ENCODE results near the gene GCSAML.

The GCSAML gene

DNA sequence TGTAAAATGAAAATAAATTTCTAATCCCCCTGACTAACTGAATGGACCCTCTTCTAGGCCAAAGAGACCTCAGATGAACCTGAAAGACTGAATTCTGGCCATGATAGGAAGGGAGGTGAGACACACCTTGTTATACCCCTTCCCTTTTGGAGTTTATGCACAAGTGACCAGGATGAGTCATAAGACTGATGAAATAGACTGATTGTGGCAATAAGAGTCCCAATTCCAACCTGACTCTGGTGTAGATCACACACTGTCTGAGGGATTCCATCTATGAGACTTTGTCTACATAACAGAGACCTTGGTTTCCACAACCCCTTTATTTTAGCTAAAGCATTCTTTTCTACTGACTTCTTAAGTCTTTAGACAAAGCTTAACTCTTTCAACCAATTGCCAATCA, 25.7 kb downstream of the GCSAML start:
- DNase-seq (ENCODE audit: low spot score): no peak

DNA sequence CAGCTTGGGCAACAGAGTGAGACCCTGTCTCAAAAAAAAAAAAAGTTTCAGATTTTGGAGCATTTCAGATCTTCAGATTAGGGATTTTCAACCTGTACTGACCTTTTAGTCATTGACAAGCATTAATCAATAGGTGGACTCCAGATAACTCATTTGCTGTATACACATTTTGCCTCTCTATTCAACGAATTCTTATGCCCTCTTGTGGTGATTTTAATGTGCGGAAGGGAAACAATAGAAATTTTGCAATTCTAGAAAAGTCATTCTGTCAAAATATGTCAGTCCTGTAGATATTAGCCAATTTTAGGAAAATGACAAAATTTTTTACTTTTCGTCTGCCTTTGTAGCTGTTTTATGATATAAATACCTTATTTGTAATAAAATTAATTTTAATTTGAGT, 27.6 kb downstream of the GCSAML start:
- DNase-seq (ENCODE audit: low spot score): peak; percentile 17

DNA sequence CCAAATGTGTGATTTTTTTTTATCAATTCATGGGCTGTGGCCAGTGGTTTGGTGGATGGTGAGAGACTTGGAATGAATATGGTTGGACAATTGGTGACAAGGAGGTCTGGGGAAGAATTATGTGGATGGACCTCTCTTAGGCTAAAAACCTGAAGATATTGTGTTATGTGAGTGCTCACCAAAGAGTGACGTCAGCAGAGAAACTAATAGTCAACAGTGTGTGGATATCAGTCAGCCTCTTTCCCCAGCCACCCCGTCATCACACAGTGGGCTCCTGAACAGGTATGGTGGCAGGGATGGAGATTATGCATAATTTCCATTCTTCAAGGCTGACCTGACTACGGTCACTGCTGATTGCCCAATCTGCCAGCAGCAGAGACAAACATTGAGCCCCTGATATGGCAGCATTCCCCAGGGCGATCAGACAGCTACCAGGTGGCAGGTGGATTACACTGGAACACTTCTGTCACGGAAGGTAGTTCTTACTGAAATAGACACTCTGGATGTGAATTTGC, 30.1 kb downstream of the GCSAML start:
- no peak for DNase-seq (ENCODE audit: low spot score)

DNA sequence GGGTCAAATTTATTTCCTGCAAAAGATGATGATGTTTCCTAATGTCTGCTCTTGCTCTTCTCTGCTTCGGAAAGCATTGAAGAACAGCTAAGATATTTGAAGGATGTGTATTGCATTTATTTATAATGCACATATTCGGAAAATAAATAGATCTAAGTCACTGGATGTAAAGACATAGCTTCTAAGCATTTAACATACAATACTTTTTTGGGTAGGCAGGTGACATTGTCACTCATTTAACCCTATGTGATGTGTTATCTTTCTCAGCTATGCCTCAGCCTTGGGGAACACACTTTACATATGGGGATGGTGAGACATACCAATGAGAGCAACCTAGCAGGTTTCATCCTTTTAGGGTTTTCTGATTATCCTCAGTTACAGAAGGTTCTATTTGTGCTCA, 39.1 kb downstream of the GCSAML start, which contains the start of gene OR2G2:
OR2G2 (plus strand) TSS at position 301 of the 400 bp plus-strand sequence; CDS start at position 301, 0 bp downstream.
- DNase-seq (ENCODE audit: low spot score): no peak

DNA sequence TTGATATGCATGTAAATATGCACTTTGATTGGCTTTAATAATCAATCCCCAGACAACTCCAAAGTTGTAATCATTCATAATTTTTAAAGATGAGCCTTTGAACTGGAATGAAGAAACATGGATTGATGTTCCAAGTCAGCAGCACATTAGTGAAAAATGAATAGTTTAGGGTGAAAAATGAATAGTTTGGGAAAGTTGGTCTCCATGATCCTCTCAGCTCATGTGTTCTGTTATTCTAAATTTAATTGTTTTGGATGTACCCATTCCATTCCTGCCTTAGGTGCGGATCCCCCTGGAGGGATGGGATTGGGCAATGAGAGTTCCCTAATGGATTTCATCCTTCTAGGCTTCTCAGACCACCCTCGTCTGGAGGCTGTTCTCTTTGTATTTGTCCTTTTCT, 56.4 kb downstream of the GCSAML start, which contains the start of gene OR2G3:
OR2G3 (plus strand) TSS at position 301 of the 400 bp plus-strand sequence; CDS start at position 301, 0 bp downstream.
- no peak for DNase-seq (ENCODE audit: low spot score)

DNA sequence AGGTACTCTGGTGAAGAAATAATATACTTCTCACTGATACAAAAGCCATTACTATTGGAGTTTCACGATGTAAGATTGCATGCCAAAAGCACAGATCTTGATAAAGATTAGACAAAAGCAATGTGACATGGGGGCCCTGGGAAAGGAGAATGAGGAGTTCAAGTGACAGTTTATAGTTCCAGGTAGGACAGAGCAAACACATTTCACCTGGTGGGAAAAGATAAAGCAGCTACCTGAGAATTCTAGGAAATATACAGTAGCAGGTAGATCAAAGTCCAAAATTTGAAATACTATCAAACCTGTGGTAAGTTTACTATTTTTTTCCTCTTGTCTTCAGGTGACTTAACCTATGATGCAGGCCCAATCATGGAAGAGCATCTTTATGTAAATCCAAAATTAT, 64.5 kb downstream of the GCSAML start:
- no peak for DNase-seq (ENCODE audit: low spot score)

DNA sequence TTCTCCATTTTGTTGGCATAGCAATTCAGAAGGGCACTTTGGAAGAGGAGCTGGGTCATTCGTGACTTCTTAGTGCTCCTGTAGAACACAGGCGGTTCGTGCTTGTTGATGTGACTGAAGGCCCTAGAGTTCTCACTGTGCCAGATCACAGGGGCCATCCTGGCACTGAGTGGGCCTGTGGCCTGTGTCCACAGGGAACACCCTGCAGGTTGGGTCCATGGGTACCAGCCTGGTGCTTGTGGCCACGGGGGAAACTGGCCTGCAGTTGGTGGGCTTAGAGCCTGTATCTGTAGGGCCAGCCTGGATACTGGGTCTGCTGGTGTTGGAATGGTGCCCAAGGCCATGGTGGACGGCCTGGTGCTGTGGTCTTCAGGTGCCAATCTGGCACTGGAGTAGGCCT, 65.7 kb downstream of the GCSAML start:
- no peak for DNase-seq (ENCODE audit: low spot score)

All from cerebellar cortex (tissue), 1 donor.